ENCODE results near the gene PLK5.
"Not testable (repeated sequence)": the region's sequence is repeated elsewhere in the genome, so short reads cannot be mapped to it uniquely, and the experiment has no call there.

PLK5 gene

GRCh38 chr19:1523412-1524286 lies at the start of gene PLK5:
Gene PLK5 (plus strand): TSS chr19:1524077. CDS start chr19:1526997, 2,920 bp downstream.
- no peak for DNase-seq

GRCh38 chr19:1474765-1475351 lies 49.0 kb upstream of the PLK5 start:
- DNase-seq = no peak

GRCh38 chr19:1475751-1476437 lies 48.0 kb upstream of the PLK5 start:
- no peak for DNase-seq

GRCh38 chr19:1477056-1477455 lies 46.8 kb upstream of the PLK5 start:
- not testable (repeated sequence) for DNase-seq

GRCh38 chr19:1478934-1479707 lies 44.8 kb upstream of the PLK5 start, which contains the start of gene C19orf25:
Gene C19orf25 (minus strand): TSS chr19:1479215. CDS start chr19:1478903, 312 bp downstream.
- peak; percentile 80 for DNase-seq

GRCh38 chr19:1481224-1481892 lies 42.5 kb upstream of the PLK5 start:
- no peak for DNase-seq

- no peak for DNase-seq
These were observed 42.0 kb upstream of the PLK5 start for GRCh38 chr19:1481893-1482360.

- DNase-seq = no peak
These were observed 41.3 kb upstream of the PLK5 start for GRCh38 chr19:1482361-1483130.

- DNase-seq = no peak
These were observed 40.5 kb upstream of the PLK5 start for GRCh38 chr19:1483131-1483978.

- no peak for DNase-seq
These were observed 39.9 kb upstream of the PLK5 start for GRCh38 chr19:1483979-1484428.

GRCh38 chr19:1486720-1487575 lies 36.9 kb upstream of the PLK5 start:
- no peak for DNase-seq

- DNase-seq = no peak
These were observed 36.1 kb upstream of the PLK5 start for GRCh38 chr19:1487576-1488281.

- no peak for DNase-seq
These were observed 35.6 kb upstream of the PLK5 start for GRCh38 chr19:1488282-1488601.

- DNase-seq = no peak
These were observed 34.2 kb upstream of the PLK5 start for GRCh38 chr19:1489463-1490310.

- DNase-seq = peak; percentile 93
These were observed 33.4 kb upstream of the PLK5 start, which contains the start of gene PCSK4 for GRCh38 chr19:1490311-1491113. Gene PCSK4 (minus strand): TSS chr19:1490350. CDS start chr19:1490346, 4 bp downstream.

GRCh38 chr19:1491114-1491848 lies 32.6 kb upstream of the PLK5 start, which contains the start of gene REEP6:
Gene REEP6 (plus strand): TSS chr19:1491181. CDS start chr19:1491270, 89 bp downstream.
- no peak for DNase-seq
